ENCODE measurements around the gene WNK3. TPM values are rescaled to one million over a fixed set of nuclear protein-coding genes. Genes with fewer than 3 reads are reported as not detected.

The WNK3 gene
- total RNA-seq (2021) (9.8 and 12.8 TPM in 2 replicates), Bru-seq, nascent RNA (percentile 56 among the genes with signal in this experiment), BruChase-seq, experiment 1, labeled RNA remaining after a 2-hour chase (percentile 60 among the genes with signal in this experiment), BruChase-seq, experiment 2, labeled RNA remaining after a 6-hour chase (percentile 67 among the genes with signal in this experiment)
- long read RNA-seq, partial matches to known transcripts = 1 of 6 reads
- long read RNA-seq, other reads (novel, unspliced or antisense) = 5 of 6 reads

GRCh38 chrX:54357414-54358377, at the start of gene WNK3:
Gene WNK3 (minus strand): TSS chrX:54358046.
- Histone ChIP-seq H3K27me3 (replicated peaks; ENCODE audit: insufficient read depth, low read depth, low read length, poor library complexity) (no peaks in the 10 kb centered on the region), H3K27ac (ENCODE audit: low read depth, low read length, poor library complexity, severe bottlenecking) (peak within 1 kb of the TSS; percentile 91), H3K4me3 (ENCODE audit: low read depth, low read length, poor library complexity, severe bottlenecking) (peak within 1 kb of the TSS; percentile 66), H3K4me1 (ENCODE audit: insufficient read depth, low read length, poor library complexity, severe bottlenecking) (no peaks in the 10 kb centered on the region), H3K36me3 (ENCODE audit: insufficient read depth, low read length, poor library complexity, severe bottlenecking) (no peaks in the 10 kb centered on the region), H3K9me3 (ENCODE audit: low read depth, low read length, poor library complexity, severe bottlenecking) (no peaks in the 10 kb centered on the region)
- POLR2A ChIA-PET (ENCODE audit: low non-redundant PET) = no interaction called here
- CTCF ChIA-PET = no interaction called here
- TF ChIP-seq, protein P1, sequence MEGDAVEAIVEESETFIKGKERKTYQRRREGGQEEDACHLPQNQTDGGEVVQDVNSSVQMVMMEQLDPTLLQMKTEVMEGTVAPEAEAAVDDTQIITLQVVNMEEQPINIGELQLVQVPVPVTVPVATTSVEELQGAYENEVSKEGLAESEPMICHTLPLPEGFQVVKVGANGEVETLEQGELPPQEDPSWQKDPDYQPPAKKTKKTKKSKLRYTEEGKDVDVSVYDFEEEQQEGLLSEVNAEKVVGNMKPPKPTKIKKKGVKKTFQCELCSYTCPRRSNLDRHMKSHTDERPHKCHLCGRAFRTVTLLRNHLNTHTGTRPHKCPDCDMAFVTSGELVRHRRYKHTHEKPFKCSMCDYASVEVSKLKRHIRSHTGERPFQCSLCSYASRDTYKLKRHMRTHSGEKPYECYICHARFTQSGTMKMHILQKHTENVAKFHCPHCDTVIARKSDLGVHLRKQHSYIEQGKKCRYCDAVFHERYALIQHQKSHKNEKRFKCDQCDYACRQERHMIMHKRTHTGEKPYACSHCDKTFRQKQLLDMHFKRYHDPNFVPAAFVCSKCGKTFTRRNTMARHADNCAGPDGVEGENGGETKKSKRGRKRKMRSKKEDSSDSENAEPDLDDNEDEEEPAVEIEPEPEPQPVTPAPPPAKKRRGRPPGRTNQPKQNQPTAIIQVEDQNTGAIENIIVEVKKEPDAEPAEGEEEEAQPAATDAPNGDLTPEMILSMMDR (conservative IDR thresholded peaks at IDR 0.05; ENCODE audit: low read depth, low read length) = no peak
- TF ChIP-seq EZH2 (IDR thresholded peaks at IDR 0.05; ENCODE audit: borderline replicate concordance, low read depth, low read length, poor library complexity, severe bottlenecking) = no peak
- no TSS peak for BruUV-seq (replicated peaks)
- DNase-seq (ENCODE audit: low spot score) = peak; percentile 92
- intact Hi-C loops (cut with micrococcal nuclease; ENCODE audit: unreplicated experiment) = loop anchor here (5.0 kb wide), 1 partner anchor 175 kb away; the partner anchor contains the start of gene FAM120C

- no peak overlapping the region for H3K4me3 ChIP-seq (ENCODE audit: low read depth, low read length, poor library complexity, severe bottlenecking)
- TF ChIP-seq, protein P1 (conservative IDR thresholded peaks at IDR 0.05; ENCODE audit: low read depth, low read length) = no peak
- no peak for TF ChIP-seq EZH2 (IDR thresholded peaks at IDR 0.05; ENCODE audit: borderline replicate concordance, low read depth, low read length, poor library complexity, severe bottlenecking)
- no TSS peak for BruUV-seq (replicated peaks)
- ChIA-PET CTCF (no interaction called here), POLR2A (ENCODE audit: low non-redundant PET) (no interaction called here)
- H3K27ac ChIP-seq (ENCODE audit: low read depth, low read length, poor library complexity, severe bottlenecking) = no peak overlapping the region
- intact Hi-C loops (cut with micrococcal nuclease; ENCODE audit: unreplicated experiment) = no loop called here
- H3K9me3 ChIP-seq (ENCODE audit: low read depth, low read length, poor library complexity, severe bottlenecking) = no peaks in the 10 kb centered on the region
- DNase-seq (ENCODE audit: low spot score) = no peak
- no peaks in the 10 kb centered on the region for H3K36me3 ChIP-seq (ENCODE audit: insufficient read depth, low read length, poor library complexity, severe bottlenecking)
- no peaks in the 10 kb centered on the region for H3K4me1 ChIP-seq (ENCODE audit: insufficient read depth, low read length, poor library complexity, severe bottlenecking)
- no peaks in the 10 kb centered on the region for H3K27me3 ChIP-seq (replicated peaks; ENCODE audit: insufficient read depth, low read depth, low read length, poor library complexity)
These were observed 49.4 kb upstream of the WNK3 start for GRCh38 chrX:54407266-54407665.

DNA sequence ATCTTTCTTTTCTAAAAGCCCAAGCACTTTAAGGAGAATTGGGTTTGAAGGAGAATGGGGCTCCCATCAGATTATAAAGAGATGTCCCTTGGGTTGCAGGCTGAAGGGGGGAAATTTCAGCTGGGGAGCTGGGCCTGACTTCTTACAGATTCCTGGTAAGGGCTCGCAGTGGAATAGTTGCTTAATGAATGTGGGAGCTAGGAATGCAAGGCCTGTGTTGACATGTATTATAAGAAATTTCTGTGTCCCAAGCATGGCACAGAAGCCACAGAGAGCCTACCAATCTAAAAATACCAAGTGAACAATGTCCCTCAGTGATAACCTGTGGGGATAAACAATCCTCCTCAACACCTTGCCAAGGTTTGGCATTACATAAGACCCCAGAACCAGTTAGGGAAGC, 39.3 kb upstream of the WNK3 start:
- Histone ChIP-seq H3K4me1 (ENCODE audit: insufficient read depth, low read length, poor library complexity, severe bottlenecking) (no peaks in the 10 kb centered on the region), H3K27ac (ENCODE audit: low read depth, low read length, poor library complexity, severe bottlenecking) (no peak overlapping the region), H3K9me3 (ENCODE audit: low read depth, low read length, poor library complexity, severe bottlenecking) (no peaks in the 10 kb centered on the region), H3K27me3 (replicated peaks; ENCODE audit: insufficient read depth, low read depth, low read length, poor library complexity) (no peaks in the 10 kb centered on the region), H3K36me3 (ENCODE audit: insufficient read depth, low read length, poor library complexity, severe bottlenecking) (no peaks in the 10 kb centered on the region), H3K4me3 (ENCODE audit: low read depth, low read length, poor library complexity, severe bottlenecking) (no peak overlapping the region)
- no TSS peak for BruUV-seq (replicated peaks)
- TF ChIP-seq, protein P1 (conservative IDR thresholded peaks at IDR 0.05; ENCODE audit: low read depth, low read length) = no peak
- TF ChIP-seq EZH2 (IDR thresholded peaks at IDR 0.05; ENCODE audit: borderline replicate concordance, low read depth, low read length, poor library complexity, severe bottlenecking) = no peak
- CTCF ChIA-PET = interaction anchor here (0.6 kb wide), 1 partner anchor 50 kb away, joined by 8 read pairs; no protein-coding TSS in a partner anchor
- POLR2A ChIA-PET (ENCODE audit: low non-redundant PET) = no interaction called here
- intact Hi-C loops (cut with micrococcal nuclease; ENCODE audit: unreplicated experiment) = no loop called here
- no peak for DNase-seq (ENCODE audit: low spot score)
